ENCODE data around the gene GALNT2.
A peak's percentile ranks its signal among the peaks of the same experiment; 100 is the strongest.

GALNT2 gene

DNA sequence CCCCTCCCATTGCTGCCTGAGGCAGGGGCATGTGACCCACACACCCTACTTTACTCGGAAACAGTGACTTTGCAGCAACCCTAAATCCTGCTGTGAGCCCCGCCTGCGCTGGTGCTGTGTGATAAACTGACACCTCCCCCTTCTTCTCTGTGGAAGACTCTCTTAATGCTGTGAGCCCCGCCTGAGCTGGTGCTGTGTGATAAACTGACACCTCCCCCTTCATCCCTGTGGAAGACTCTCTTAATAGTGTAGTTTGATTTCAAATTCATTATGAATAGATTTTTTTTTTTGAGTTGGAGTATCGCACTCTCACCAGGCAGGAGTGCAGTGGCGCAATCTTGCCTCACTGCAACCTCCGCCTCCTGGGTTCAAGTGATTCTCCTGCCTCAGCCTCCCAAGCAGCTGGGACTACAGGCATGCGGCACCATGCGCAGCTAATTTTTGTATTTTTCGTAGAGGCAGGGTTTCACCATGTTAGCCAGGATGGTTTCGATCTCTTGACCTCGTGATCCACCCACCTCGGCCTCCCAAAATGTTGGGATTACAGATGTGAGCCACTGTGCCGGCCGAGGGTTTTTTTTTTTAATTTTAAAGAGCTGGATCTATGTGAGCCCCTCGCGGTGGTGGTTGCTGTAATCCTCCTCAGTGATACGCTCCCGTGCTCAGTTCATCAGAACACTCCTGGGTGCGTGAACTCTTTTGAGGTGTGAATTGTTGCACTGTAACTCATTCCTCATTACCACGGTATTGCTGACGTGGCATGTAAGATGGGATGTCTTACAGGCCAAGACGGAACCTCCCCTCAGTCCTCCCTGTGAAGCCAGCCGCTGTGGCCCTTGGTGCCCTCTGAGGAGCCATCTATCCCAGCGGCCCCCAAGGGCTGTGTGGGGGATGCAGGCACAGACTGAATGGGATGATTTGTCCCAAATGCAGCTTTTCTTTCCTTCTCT, 60.3 kb downstream of the GALNT2 start:
- Histone ChIP-seq H3K4me1 (ENCODE audit: insufficient read depth, low read length) (peaks cover 95% of the 10 kb centered on the region), H3K9ac (ENCODE audit: low read depth, low read length) (peak overlapping the region; percentile 48), H3K36me3 (ENCODE audit: insufficient read depth, low read length) (peaks cover 34% of the 10 kb centered on the region)

DNA sequence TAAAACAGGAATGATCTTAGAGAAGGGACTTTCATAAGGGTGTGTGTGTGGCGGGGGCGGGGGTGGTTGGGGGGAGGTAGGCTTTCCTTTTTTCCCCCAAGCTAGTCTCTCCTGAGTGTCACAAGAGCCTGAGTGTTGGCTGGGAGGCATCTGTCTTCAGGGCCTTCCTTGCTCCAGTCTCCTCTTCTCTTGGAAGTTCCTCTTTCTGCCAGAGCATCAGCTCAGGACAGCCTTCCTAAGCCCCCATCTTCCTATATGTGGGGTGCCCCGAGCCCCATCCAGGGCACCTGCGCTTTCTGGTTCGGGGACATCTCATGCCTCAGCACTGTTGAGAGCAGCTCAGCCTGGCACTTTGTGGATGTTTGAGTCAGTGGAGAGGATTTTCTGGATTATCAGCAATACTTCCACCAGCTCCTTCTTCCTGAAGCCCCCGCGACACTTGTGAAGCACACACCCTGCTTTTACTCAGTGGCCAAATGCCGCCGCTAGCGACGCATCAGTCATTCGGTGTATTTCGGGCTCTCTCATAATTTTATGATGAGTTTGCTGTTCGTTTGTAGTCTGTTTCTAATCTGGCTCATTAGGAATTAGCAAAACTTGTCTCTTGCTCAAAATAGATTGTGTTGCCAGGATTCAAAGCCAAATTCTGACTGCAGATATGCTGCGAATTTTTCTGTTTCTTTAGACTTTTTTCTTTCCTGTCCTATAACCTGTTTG, 61.7 kb downstream of the GALNT2 start:
- Histone ChIP-seq H3K9me3 (ENCODE audit: insufficient read depth, low read length, severe bottlenecking) (no peaks in the 10 kb centered on the region), H4K20me1 (ENCODE audit: insufficient read depth, low read length) (peaks cover 66% of the 10 kb centered on the region), H3K9ac (ENCODE audit: low read depth, low read length) (no peak overlapping the region), H3K4me3 (ENCODE audit: low read depth in 1 of 2, low read length in 2 of 2) (no peak overlapping the region), H3K4me2 (ENCODE audit: insufficient read depth, low read length) (no peak overlapping the region), H2AFZ (ENCODE audit: low read depth, low read length) (no peak overlapping the region), H3K27me3 (ENCODE audit: insufficient read depth, low read length, poor library complexity) (no peaks in the 10 kb centered on the region), H3K27ac (ENCODE audit: low read length) (peak overlapping the region; percentile 98), H3K4me1 (ENCODE audit: insufficient read depth, low read length) (peaks cover 90% of the 10 kb centered on the region), H3K79me2 (ENCODE audit: insufficient read depth, low read length) (peaks cover 99% of the 10 kb centered on the region), H3K36me3 (ENCODE audit: insufficient read depth, low read length) (peaks cover 34% of the 10 kb centered on the region)
- no peak for TF ChIP-seq EZH2 (IDR thresholded peaks at IDR 0.05; ENCODE audit: borderline replicate concordance, low read depth, low read length, severe bottlenecking)
- TF ChIP-seq, protein P1, sequence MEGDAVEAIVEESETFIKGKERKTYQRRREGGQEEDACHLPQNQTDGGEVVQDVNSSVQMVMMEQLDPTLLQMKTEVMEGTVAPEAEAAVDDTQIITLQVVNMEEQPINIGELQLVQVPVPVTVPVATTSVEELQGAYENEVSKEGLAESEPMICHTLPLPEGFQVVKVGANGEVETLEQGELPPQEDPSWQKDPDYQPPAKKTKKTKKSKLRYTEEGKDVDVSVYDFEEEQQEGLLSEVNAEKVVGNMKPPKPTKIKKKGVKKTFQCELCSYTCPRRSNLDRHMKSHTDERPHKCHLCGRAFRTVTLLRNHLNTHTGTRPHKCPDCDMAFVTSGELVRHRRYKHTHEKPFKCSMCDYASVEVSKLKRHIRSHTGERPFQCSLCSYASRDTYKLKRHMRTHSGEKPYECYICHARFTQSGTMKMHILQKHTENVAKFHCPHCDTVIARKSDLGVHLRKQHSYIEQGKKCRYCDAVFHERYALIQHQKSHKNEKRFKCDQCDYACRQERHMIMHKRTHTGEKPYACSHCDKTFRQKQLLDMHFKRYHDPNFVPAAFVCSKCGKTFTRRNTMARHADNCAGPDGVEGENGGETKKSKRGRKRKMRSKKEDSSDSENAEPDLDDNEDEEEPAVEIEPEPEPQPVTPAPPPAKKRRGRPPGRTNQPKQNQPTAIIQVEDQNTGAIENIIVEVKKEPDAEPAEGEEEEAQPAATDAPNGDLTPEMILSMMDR (IDR thresholded peaks at IDR 0.05; ENCODE audit: borderline replicate concordance, extremely low read depth, low read length, poor library complexity, severe bottlenecking) = no peak
- DNase-seq = no peak
- ATAC-seq (ENCODE audit: insufficient read depth, low read depth) = no peak

More for the DNA sequence above, 60.3 kb downstream of the GALNT2 start:
- TF ChIP-seq, protein P1 (IDR thresholded peaks at IDR 0.05; ENCODE audit: borderline replicate concordance, extremely low read depth, low read length, poor library complexity, severe bottlenecking) = no peak
- TF ChIP-seq EZH2 (IDR thresholded peaks at IDR 0.05; ENCODE audit: borderline replicate concordance, low read depth, low read length, severe bottlenecking) = no peak
- H2AFZ ChIP-seq (ENCODE audit: low read depth, low read length) = no peak overlapping the region
- H4K20me1 ChIP-seq (ENCODE audit: insufficient read depth, low read length) = peaks cover 53% of the 10 kb centered on the region
- H3K9me3 ChIP-seq (ENCODE audit: insufficient read depth, low read length, severe bottlenecking) = no peaks in the 10 kb centered on the region
- peak overlapping the region in 1 of 2 experiments; percentile 32; a peak in 1 of 4 replicates for H3K4me3 ChIP-seq (ENCODE audit: low read depth in 1 of 2, low read length in 2 of 2)
- no peaks in the 10 kb centered on the region for H3K27me3 ChIP-seq (ENCODE audit: insufficient read depth, low read length, poor library complexity)
- DNase-seq = peak; percentile 87
- ATAC-seq (ENCODE audit: insufficient read depth, low read depth) = peak; percentile 67
- peaks cover 98% of the 10 kb centered on the region for H3K79me2 ChIP-seq (ENCODE audit: insufficient read depth, low read length)
- peak overlapping the region; percentile 98 for H3K27ac ChIP-seq (ENCODE audit: low read length)
- H3K4me2 ChIP-seq (ENCODE audit: insufficient read depth, low read length) = peak overlapping the region; percentile 56

DNA sequence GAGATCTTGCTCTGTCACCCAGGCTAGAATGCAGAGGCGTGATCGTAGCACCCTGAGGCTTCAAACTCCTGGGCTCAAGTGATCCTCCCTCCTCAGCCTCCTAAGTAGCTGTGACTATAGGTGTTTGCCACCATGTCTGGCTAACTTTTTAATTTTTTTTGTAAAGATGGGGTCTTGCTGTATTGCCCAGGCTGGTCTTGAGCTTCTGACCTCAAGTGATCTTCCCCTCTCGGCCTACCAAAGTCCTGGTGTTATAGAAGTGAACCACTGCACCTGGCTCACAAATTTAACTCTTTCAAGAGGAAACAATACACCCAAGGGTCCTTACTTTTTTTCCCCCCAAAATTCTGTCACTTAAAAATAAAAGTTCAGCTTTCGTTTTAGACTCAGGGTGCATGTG, 62.3 kb downstream of the GALNT2 start:
- Histone ChIP-seq H3K4me3 (ENCODE audit: low read depth in 1 of 2, low read length in 2 of 2) (no peak overlapping the region), H3K4me1 (ENCODE audit: insufficient read depth, low read length) (peaks cover 85% of the 10 kb centered on the region), H2AFZ (ENCODE audit: low read depth, low read length) (no peak overlapping the region), H3K9ac (ENCODE audit: low read depth, low read length) (no peak overlapping the region), H3K4me2 (ENCODE audit: insufficient read depth, low read length) (no peak overlapping the region), H3K27me3 (ENCODE audit: insufficient read depth, low read length, poor library complexity) (no peaks in the 10 kb centered on the region), H3K36me3 (ENCODE audit: insufficient read depth, low read length) (peaks cover 36% of the 10 kb centered on the region), H4K20me1 (ENCODE audit: insufficient read depth, low read length) (peaks cover 71% of the 10 kb centered on the region), H3K9me3 (ENCODE audit: insufficient read depth, low read length, severe bottlenecking) (no peaks in the 10 kb centered on the region), H3K79me2 (ENCODE audit: insufficient read depth, low read length) (peaks cover 99% of the 10 kb centered on the region), H3K27ac (ENCODE audit: low read length) (peak overlapping the region; percentile 98)
- TF ChIP-seq, protein P1 (IDR thresholded peaks at IDR 0.05; ENCODE audit: borderline replicate concordance, extremely low read depth, low read length, poor library complexity, severe bottlenecking) = no peak
- ATAC-seq (ENCODE audit: insufficient read depth, low read depth) (no peak), DNase-seq (no peak)

Measured in DND-41 (cell line).